ENCODE data around the gene MFAP3L.

MFAP3L gene

DNA sequence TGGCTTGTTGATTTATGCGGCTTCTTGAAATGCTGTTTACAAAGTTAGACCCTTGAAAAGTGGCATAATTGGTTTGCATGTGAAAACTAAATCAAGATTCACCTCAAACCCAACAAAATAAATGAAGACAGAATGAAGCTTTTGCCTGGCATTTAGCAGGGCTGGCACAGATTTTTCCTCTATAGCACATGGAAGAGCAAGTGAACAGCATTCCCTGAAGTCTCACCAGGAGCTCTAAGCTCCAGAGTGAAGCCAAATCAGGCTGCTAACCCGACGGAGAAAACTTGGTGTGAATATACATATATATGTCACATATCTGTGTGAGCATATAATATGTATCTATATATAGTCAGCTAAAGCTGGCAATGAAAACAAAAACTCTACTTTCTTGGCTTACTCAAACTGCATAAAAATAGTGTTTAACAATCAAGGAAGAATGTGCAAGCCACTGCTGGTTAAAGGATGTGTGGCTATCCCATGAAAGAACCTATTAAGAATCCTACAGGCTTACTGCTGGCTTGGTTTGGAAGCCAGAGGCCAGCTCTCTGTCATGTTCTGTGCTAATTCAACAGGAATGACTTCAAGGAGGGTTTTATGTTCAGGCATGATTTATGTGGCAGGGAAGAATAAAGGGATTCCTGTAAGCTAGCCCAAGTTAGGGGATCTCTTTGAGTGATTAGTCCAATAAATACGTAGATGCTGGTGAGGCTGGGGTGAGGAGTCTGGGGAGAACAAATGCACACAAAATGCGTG, 69.9 kb downstream of the MFAP3L start:
- H3K4me1 ChIP-seq (ENCODE audit: control insufficient read depth in 2 of 2, insufficient read depth in 1 of 2, low read depth in 1 of 2, low read length in 2 of 2), result peaks cover 0 to 2% of the 10 kb centered on the region in 2 donors
- H3K4me2 ChIP-seq (ENCODE audit: insufficient read depth, low read length, poor library complexity, severe bottlenecking), result no peak overlapping the region
- H3K9me3 ChIP-seq (replicated peaks in 1 of 2; ENCODE audit: control insufficient read depth in 2 of 2, insufficient read depth in 1 of 2, low read depth in 1 of 2, low read length in 2 of 2), result no peaks in the 10 kb centered on the region
- no peak overlapping the region for H3K4ac ChIP-seq (ENCODE audit: low read length)
- H3K4me3 ChIP-seq (ENCODE audit: low read length in 2 of 2), result no peak overlapping the region
- H3K27me3 ChIP-seq (ENCODE audit: control insufficient read depth in 3 of 3, insufficient read depth in 3 of 3, low read depth in 1 of 3, low read length in 3 of 3), result no peaks in the 10 kb centered on the region
- no peak overlapping the region for H3K9ac ChIP-seq (ENCODE audit: low read depth, low read length, poor library complexity)
- H2BK15ac ChIP-seq (ENCODE audit: low read length), result no peak overlapping the region
- no peak overlapping the region for H2BK5ac ChIP-seq (ENCODE audit: low read length)
- H2BK12ac ChIP-seq (ENCODE audit: low read length), result no peak overlapping the region
- no peak for DNase-seq (ENCODE audit: low spot score)
- no peaks in the 10 kb centered on the region for H3K36me3 ChIP-seq (replicated peaks in 1 of 2; ENCODE audit: control insufficient read depth in 2 of 2, insufficient read depth in 2 of 2, low read length in 2 of 2)
- H3K18ac ChIP-seq (ENCODE audit: low read length), result no peak overlapping the region
- no peaks in the 10 kb centered on the region for H3K79me1 ChIP-seq (ENCODE audit: low read depth, low read length)
- no peak overlapping the region for H4K91ac ChIP-seq (ENCODE audit: low read depth, low read length, poor library complexity)
- no peak overlapping the region for H4K8ac ChIP-seq (ENCODE audit: low read depth, low read length)
- no peak overlapping the region for H3K27ac ChIP-seq (replicated peaks; ENCODE audit: low read length)
- H3K14ac ChIP-seq (ENCODE audit: low read length), result no peak overlapping the region
- no peak overlapping the region for H3K23ac ChIP-seq (ENCODE audit: low read depth, low read length, poor library complexity)
- no CpG with 5 or more reads among the region's 5 CpGs for WGBS, 2 donors (ENCODE audit: extremely low coverage in 2 of 2, insufficient read length in 2 of 2, insufficient replicate concordance in 1 of 2)
- no peak overlapping the region for H2AK5ac ChIP-seq (ENCODE audit: low read depth, low read length)
- H2BK120ac ChIP-seq (ENCODE audit: low read depth, low read length), result no peak overlapping the region
- H2AFZ ChIP-seq (ENCODE audit: low read length), result no peak overlapping the region

DNA sequence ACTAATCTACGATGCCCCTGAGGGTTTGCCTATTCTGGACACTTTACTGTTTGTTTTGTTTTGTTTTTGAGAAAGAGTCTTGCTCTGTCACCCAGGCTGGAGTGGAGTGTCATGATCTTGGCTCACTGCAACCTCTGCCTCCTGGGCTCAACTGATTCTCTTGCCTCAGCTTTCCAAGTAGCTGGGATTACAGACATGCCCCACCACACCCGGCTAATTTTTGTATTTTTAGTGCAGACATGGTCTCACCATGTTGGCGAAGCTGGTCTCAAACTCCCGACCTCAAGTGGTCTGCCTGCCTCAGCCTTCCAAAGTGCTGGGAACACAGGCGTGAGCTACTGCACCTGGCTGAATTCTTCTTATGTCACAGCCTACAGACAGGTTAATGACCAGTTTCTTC, 70.7 kb downstream of the MFAP3L start:
- Histone ChIP-seq H4K91ac (ENCODE audit: low read depth, low read length, poor library complexity) (no peak overlapping the region), H3K14ac (ENCODE audit: low read length) (no peak overlapping the region), H3K18ac (ENCODE audit: low read length) (no peak overlapping the region), H2AFZ (ENCODE audit: low read length) (no peak overlapping the region), H2BK15ac (ENCODE audit: low read length) (no peak overlapping the region), H2AK5ac (ENCODE audit: low read depth, low read length) (no peak overlapping the region), H2BK120ac (ENCODE audit: low read depth, low read length) (no peak overlapping the region), H3K27me3 (ENCODE audit: control insufficient read depth in 3 of 3, insufficient read depth in 3 of 3, low read depth in 1 of 3, low read length in 3 of 3) (no peaks in the 10 kb centered on the region), H3K9ac (ENCODE audit: low read depth, low read length, poor library complexity) (no peak overlapping the region), H3K9me3 (replicated peaks in 1 of 2; ENCODE audit: control insufficient read depth in 2 of 2, insufficient read depth in 1 of 2, low read depth in 1 of 2, low read length in 2 of 2) (no peaks in the 10 kb centered on the region), H3K4me1 (ENCODE audit: control insufficient read depth in 2 of 2, insufficient read depth in 1 of 2, low read depth in 1 of 2, low read length in 2 of 2) (peaks cover 0 to 2% of the 10 kb centered on the region in 2 donors), H3K27ac (replicated peaks; ENCODE audit: low read length) (no peak overlapping the region), H3K79me1 (ENCODE audit: low read depth, low read length) (no peaks in the 10 kb centered on the region), H3K4me3 (ENCODE audit: low read length in 2 of 2) (no peak overlapping the region), H3K36me3 (replicated peaks in 1 of 2; ENCODE audit: control insufficient read depth in 2 of 2, insufficient read depth in 2 of 2, low read length in 2 of 2) (no peaks in the 10 kb centered on the region), H2BK5ac (ENCODE audit: low read length) (no peak overlapping the region), H2BK12ac (ENCODE audit: low read length) (no peak overlapping the region), H3K4ac (ENCODE audit: low read length) (no peak overlapping the region), H3K4me2 (ENCODE audit: insufficient read depth, low read length, poor library complexity, severe bottlenecking) (no peak overlapping the region), H3K23ac (ENCODE audit: low read depth, low read length, poor library complexity) (no peak overlapping the region), H4K8ac (ENCODE audit: low read depth, low read length) (no peak overlapping the region)
- WGBS, 2 donors (ENCODE audit: extremely low coverage in 2 of 2, insufficient read length in 2 of 2, insufficient replicate concordance in 1 of 2), result no CpG with 5 or more reads among the region's 5 CpGs
- DNase-seq (ENCODE audit: low spot score), result no peak

DNA sequence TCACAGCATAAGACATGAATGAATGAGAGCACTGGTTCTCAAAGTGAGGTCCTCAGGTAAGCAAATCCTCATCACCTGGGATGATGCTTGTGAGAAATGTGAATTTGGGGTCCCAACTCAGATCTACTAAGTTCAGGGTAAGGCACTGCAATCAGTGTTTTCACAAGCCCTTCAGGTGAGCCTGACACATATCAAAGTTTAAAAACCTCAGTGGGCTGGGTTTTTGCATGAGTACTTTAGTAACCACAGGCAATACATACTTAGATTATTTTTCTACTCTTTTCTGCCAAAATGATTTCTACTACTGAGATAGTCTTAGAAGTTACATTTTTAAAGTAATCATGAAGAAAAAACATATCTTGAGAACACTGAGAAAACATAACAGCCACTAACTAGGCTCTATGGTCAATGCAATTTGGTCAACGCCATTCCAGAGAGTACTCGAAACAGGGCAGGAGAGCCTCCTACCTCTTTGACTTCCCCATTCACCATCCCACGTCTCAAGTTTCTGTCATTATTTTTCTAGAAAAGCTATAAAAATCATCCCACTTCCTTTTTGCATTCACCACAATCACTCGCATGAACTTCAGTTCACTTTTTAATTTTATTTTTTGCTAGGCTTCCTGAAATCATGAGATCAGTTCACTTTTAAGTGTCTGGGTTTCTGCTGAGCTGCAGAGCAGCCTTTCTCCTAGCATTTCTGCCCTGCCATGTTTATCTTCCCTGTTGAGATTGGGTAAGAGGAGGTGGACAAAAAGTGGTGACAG, 73.8 kb downstream of the MFAP3L start:
- no peak for DNase-seq (ENCODE audit: low spot score)
- no CpG with 5 or more reads among the region's 4 CpGs for WGBS, 2 donors (ENCODE audit: extremely low coverage in 2 of 2, insufficient read length in 2 of 2, insufficient replicate concordance in 1 of 2)

DNA sequence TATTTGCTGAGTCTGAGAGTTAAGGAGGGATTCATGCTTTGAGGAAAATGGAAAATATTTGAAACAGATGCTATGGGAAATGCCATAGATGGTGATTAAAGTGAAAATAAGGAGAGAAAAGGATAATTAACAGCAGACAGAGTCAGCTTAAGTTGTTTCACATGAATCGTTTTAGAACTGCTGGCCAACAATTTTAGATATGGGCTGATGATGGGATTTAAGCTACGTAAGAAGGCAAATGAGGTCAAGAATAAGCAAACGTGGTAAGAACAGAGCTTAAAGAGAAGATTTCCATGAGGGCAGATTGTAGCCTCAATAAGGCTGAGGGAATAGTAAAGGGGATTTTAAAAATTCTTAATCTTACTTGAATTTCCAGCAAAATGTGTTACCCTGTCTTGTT, 77.9 kb downstream of the MFAP3L start:
- WGBS, 2 donors (ENCODE audit: extremely low coverage in 2 of 2, insufficient read length in 2 of 2, insufficient replicate concordance in 1 of 2), result no CpG with 5 or more reads among the region's 3 CpGs
- no peaks in the 10 kb centered on the region for H3K4me1 ChIP-seq (ENCODE audit: control insufficient read depth in 2 of 2, insufficient read depth in 1 of 2, low read depth in 1 of 2, low read length in 2 of 2)

More for the DNA sequence above, 73.8 kb downstream of the MFAP3L start:
- Histone ChIP-seq H3K79me1 (ENCODE audit: low read depth, low read length) (no peaks in the 10 kb centered on the region), H2BK12ac (ENCODE audit: low read length) (no peak overlapping the region), H3K4ac (ENCODE audit: low read length) (no peak overlapping the region), H3K4me2 (ENCODE audit: insufficient read depth, low read length, poor library complexity, severe bottlenecking) (no peak overlapping the region), H2BK120ac (ENCODE audit: low read depth, low read length) (no peak overlapping the region), H4K91ac (ENCODE audit: low read depth, low read length, poor library complexity) (no peak overlapping the region), H3K9me3 (replicated peaks in 1 of 2; ENCODE audit: control insufficient read depth in 2 of 2, insufficient read depth in 1 of 2, low read depth in 1 of 2, low read length in 2 of 2) (no peaks in the 10 kb centered on the region), H3K36me3 (replicated peaks in 1 of 2; ENCODE audit: control insufficient read depth in 2 of 2, insufficient read depth in 2 of 2, low read length in 2 of 2) (no peaks in the 10 kb centered on the region), H3K4me1 (ENCODE audit: control insufficient read depth in 2 of 2, insufficient read depth in 1 of 2, low read depth in 1 of 2, low read length in 2 of 2) (no peaks in the 10 kb centered on the region), H3K18ac (ENCODE audit: low read length) (no peak overlapping the region), H3K27ac (replicated peaks; ENCODE audit: low read length) (no peak overlapping the region), H4K8ac (ENCODE audit: low read depth, low read length) (no peak overlapping the region), H2BK15ac (ENCODE audit: low read length) (no peak overlapping the region), H2AFZ (ENCODE audit: low read length) (no peak overlapping the region), H3K14ac (ENCODE audit: low read length) (no peak overlapping the region), H3K4me3 (ENCODE audit: low read length in 2 of 2) (no peak overlapping the region), H2BK5ac (ENCODE audit: low read length) (no peak overlapping the region), H2AK5ac (ENCODE audit: low read depth, low read length) (no peak overlapping the region), H3K27me3 (ENCODE audit: control insufficient read depth in 3 of 3, insufficient read depth in 3 of 3, low read depth in 1 of 3, low read length in 3 of 3) (no peaks in the 10 kb centered on the region), H3K23ac (ENCODE audit: low read depth, low read length, poor library complexity) (no peak overlapping the region), H3K9ac (ENCODE audit: low read depth, low read length, poor library complexity) (no peak overlapping the region)

More for the DNA sequence above, 77.9 kb downstream of the MFAP3L start:
- Histone ChIP-seq H2BK120ac (ENCODE audit: low read depth, low read length) (no peak overlapping the region), H4K91ac (ENCODE audit: low read depth, low read length, poor library complexity) (no peak overlapping the region), H3K23ac (ENCODE audit: low read depth, low read length, poor library complexity) (no peak overlapping the region), H3K27ac (replicated peaks; ENCODE audit: low read length) (no peak overlapping the region), H2BK5ac (ENCODE audit: low read length) (no peak overlapping the region), H2AFZ (ENCODE audit: low read length) (no peak overlapping the region), H3K79me1 (ENCODE audit: low read depth, low read length) (no peaks in the 10 kb centered on the region), H3K4ac (ENCODE audit: low read length) (no peak overlapping the region), H4K8ac (ENCODE audit: low read depth, low read length) (no peak overlapping the region), H3K18ac (ENCODE audit: low read length) (no peak overlapping the region), H3K9me3 (replicated peaks in 1 of 2; ENCODE audit: control insufficient read depth in 2 of 2, insufficient read depth in 1 of 2, low read depth in 1 of 2, low read length in 2 of 2) (no peaks in the 10 kb centered on the region), H3K14ac (ENCODE audit: low read length) (no peak overlapping the region), H2BK15ac (ENCODE audit: low read length) (no peak overlapping the region), H2AK5ac (ENCODE audit: low read depth, low read length) (no peak overlapping the region), H3K27me3 (ENCODE audit: control insufficient read depth in 3 of 3, insufficient read depth in 3 of 3, low read depth in 1 of 3, low read length in 3 of 3) (no peaks in the 10 kb centered on the region), H3K4me2 (ENCODE audit: insufficient read depth, low read length, poor library complexity, severe bottlenecking) (no peak overlapping the region), H3K36me3 (replicated peaks in 1 of 2; ENCODE audit: control insufficient read depth in 2 of 2, insufficient read depth in 2 of 2, low read length in 2 of 2) (no peaks in the 10 kb centered on the region), H3K9ac (ENCODE audit: low read depth, low read length, poor library complexity) (no peak overlapping the region), H3K4me3 (ENCODE audit: low read length in 2 of 2) (no peak overlapping the region), H2BK12ac (ENCODE audit: low read length) (no peak overlapping the region)
- DNase-seq (ENCODE audit: low spot score), result no peak
